H9 (cell line): Measurements from ENCODE around the gene CSNK1A1. TPM values are rescaled to one million over a fixed set of nuclear protein-coding genes. Genes with fewer than 3 reads are reported as not detected.

ENCODE experiments used
- DNase-seq: peaks from one replicate; pipeline ENCODE4 v3.0.0-alpha.2; 2017
- H2AFZ ChIP-seq: one replicate; pipeline ENCODE4 v1.6.1; 2013; ENCODE audit warnings: mild to moderate bottlenecking, low read length, control low read depth, moderate library complexity
- H2AK5ac ChIP-seq: 2 replicates; pipeline ENCODE4 v1.6.1; 2013; ENCODE audit warnings: low read length, control low read depth, mixed read lengths; ENCODE audit not compliant: insufficient read length
- H2BK120ac ChIP-seq: one replicate; pipeline ENCODE4 v1.6.1; 2013; ENCODE audit warnings: low read depth, mild to moderate bottlenecking, low read length, control low read depth, inconsistent platforms; ENCODE audit not compliant: poor library complexity, severe bottlenecking
- H2BK12ac ChIP-seq: 2 replicates; pipeline ENCODE4 v1.6.1; 2013; ENCODE audit warnings: low read length, control low read depth, mixed read lengths, low read depth; ENCODE audit not compliant: insufficient read length
- H2BK15ac ChIP-seq: 2 replicates; pipeline ENCODE4 v1.6.1; 2013; ENCODE audit warnings: low read depth, low read length, control low read depth
- H2BK20ac ChIP-seq: one replicate; pipeline ENCODE4 v1.6.1; 2013; ENCODE audit warnings: low read depth, mild to moderate bottlenecking, low read length, control low read depth, inconsistent platforms; ENCODE audit not compliant: poor library complexity, severe bottlenecking
- H2BK5ac ChIP-seq: 2 replicates; pipeline ENCODE4 v1.6.1; 2013; ENCODE audit warnings: low read length, control low read depth, mixed read lengths; ENCODE audit not compliant: insufficient read length
- H3K14ac ChIP-seq: 2 replicates; pipeline ENCODE4 v1.6.1; 2013; ENCODE audit warnings: low read length, control low read depth; ENCODE audit not compliant: insufficient read depth
- H3K18ac ChIP-seq: 2 replicates; pipeline ENCODE4 v1.6.1; 2013; ENCODE audit warnings: low read depth, mild to moderate bottlenecking, mixed read lengths, low read length, control low read depth; ENCODE audit not compliant: insufficient read length
- H3K23ac ChIP-seq: 2 replicates; pipeline ENCODE4 v1.6.1; 2013; ENCODE audit warnings: low read length, control low read depth, mixed read lengths, low read depth; ENCODE audit not compliant: insufficient read length
- H3K23me2 ChIP-seq: 2 replicates; pipeline ENCODE4 v1.6.1; 2013; ENCODE audit warnings: low read depth, mild to moderate bottlenecking, mixed read lengths, low read length, control low read depth; ENCODE audit not compliant: insufficient read length, poor library complexity, severe bottlenecking
- H3K27ac ChIP-seq: 2 replicates; pipeline ENCODE4 v1.5.1; 2013; ENCODE audit warnings: low read length, control low read depth, mixed read lengths, low read depth; ENCODE audit not compliant: insufficient read length
- H3K27me3 ChIP-seq: 2 replicates; pipeline ENCODE4 v1.6.1; 2013; ENCODE audit warnings: low read length, control low read depth, inconsistent platforms; ENCODE audit not compliant: insufficient read depth
- H3K4ac ChIP-seq: 2 replicates; pipeline ENCODE4 v1.6.1; 2013; ENCODE audit warnings: low read depth, mild to moderate bottlenecking, control low read depth, inconsistent platforms, low read length, moderate library complexity
- H3K4me1 ChIP-seq: 2 replicates; pipeline ENCODE4 v1.6.1; 2013; ENCODE audit warnings: low read length, control low read depth, inconsistent platforms; ENCODE audit not compliant: insufficient read depth
- H3K4me2 ChIP-seq: 2 replicates; pipeline ENCODE4 v1.6.1; 2013; ENCODE audit warnings: low read length, control low read depth, mixed read lengths; ENCODE audit not compliant: insufficient read length, insufficient read depth
- H3K56ac ChIP-seq: 2 replicates; pipeline ENCODE4 v1.6.1; 2013; ENCODE audit warnings: low read depth, mild to moderate bottlenecking, mixed read lengths, low read length, control low read depth; ENCODE audit not compliant: insufficient read length
- H3K79me1 ChIP-seq: 2 replicates; pipeline ENCODE4 v1.6.1; 2013; ENCODE audit warnings: low read depth, mild to moderate bottlenecking, moderate library complexity, low read length, control low read depth, inconsistent platforms; ENCODE audit not compliant: insufficient read depth, poor library complexity, severe bottlenecking
- H3K79me2 ChIP-seq: 2 replicates; pipeline ENCODE4 v1.6.1; 2013; ENCODE audit warnings: low read length, control low read depth, inconsistent platforms; ENCODE audit not compliant: insufficient read depth
- H3K9ac ChIP-seq: 2 replicates; pipeline ENCODE4 v1.6.1; 2013; ENCODE audit warnings: low read length, control low read depth, mixed read lengths; ENCODE audit not compliant: insufficient read length; ENCODE audit errors: extremely low read depth
- H3K9me3 ChIP-seq: one replicate; pipeline ENCODE4 v1.6.1; 2013; ENCODE audit warnings: low read depth, low read length, inconsistent platforms; ENCODE audit not compliant: control insufficient read depth
- H3T11ph ChIP-seq: one replicate; pipeline ENCODE4 v1.6.1; 2013; ENCODE audit warnings: mild to moderate bottlenecking, low read length, control low read depth, inconsistent platforms
- H4K20me1 ChIP-seq: one replicate; pipeline ENCODE4 v1.6.1; 2013; ENCODE audit not compliant: control insufficient read depth, insufficient read length, insufficient read depth
- H4K5ac ChIP-seq: 2 replicates; pipeline ENCODE4 v1.6.1; 2013; ENCODE audit warnings: low read depth, mild to moderate bottlenecking, mixed read lengths, low read length, control low read depth; ENCODE audit not compliant: insufficient read length
- H4K8ac ChIP-seq: replicated peaks from 2 replicates; pipeline ENCODE4 v1.6.1; 2013; ENCODE audit warnings: low read length, control low read depth, mixed read lengths, low read depth; ENCODE audit not compliant: insufficient read length
- H4K91ac ChIP-seq: 2 replicates; pipeline ENCODE4 v1.6.1; 2013; ENCODE audit warnings: low read depth, mild to moderate bottlenecking, moderate library complexity, mixed read lengths, low read length, control low read depth; ENCODE audit not compliant: insufficient read length
- H3K27ac Mint-ChIP-seq, 3 experiments: 2 replicates in 2 of 3; 3 replicates in 1 of 3; pipeline ENCODE4 v1.8.0; 2020 to 2021; ENCODE audit warnings: mixed read lengths in 3 of 3, mild to moderate bottlenecking in 1 of 3, moderate library complexity in 1 of 3
- H3K27me3 Mint-ChIP-seq: 2 replicates; pipeline ENCODE4 v1.8.0; 2021; ENCODE audit warnings: low read depth, mild to moderate bottlenecking, moderate library complexity, mixed read lengths
- H3K36me3 Mint-ChIP-seq, 3 experiments: 2 replicates in 2 of 3; 3 replicates in 1 of 3; pipeline ENCODE4 v1.8.0; 2020 to 2021; ENCODE audit warnings: low read depth in 3 of 3, mixed read lengths in 3 of 3; ENCODE audit not compliant: insufficient read depth in 1 of 3
- H3K4me1 Mint-ChIP-seq, 2 experiments: 2 replicates each; pipeline ENCODE4 v1.8.0; 2020; ENCODE audit warnings: mixed read lengths in 2 of 2
- H3K4me3 Mint-ChIP-seq, 2 experiments: 2 replicates in 1 of 2; 3 replicates in 1 of 2; pipeline ENCODE4 v1.8.0; 2020 to 2021; ENCODE audit warnings: mild to moderate bottlenecking in 2 of 2, mixed read lengths in 2 of 2, moderate library complexity in 1 of 2
- H3K9me3 Mint-ChIP-seq, 2 experiments: 2 replicates in 1 of 2; 3 replicates in 1 of 2; pipeline ENCODE4 v1.8.0; 2020; ENCODE audit warnings: mild to moderate bottlenecking in 2 of 2, mixed read lengths in 2 of 2, moderate library complexity in 1 of 2
- CTCF ChIP-seq: fragments of 200-600 bp; sonication (generic); conservative IDR thresholded peaks from 3 replicates; pipeline ENCODE4 v1.8.0; 2021; ENCODE audit warnings: antibody characterized with exemption, mild to moderate bottlenecking
- WGBS: extraction: QIAGEN DNeasy Blood & Tissue Kit; methylation state at CpG from one replicate; pipeline ENCODE4 v1.1.7; 2013; ENCODE audit warnings: missing lambda C conversion rate, low lambda C conversion rate, mixed read lengths; ENCODE audit not compliant: insufficient read length; ENCODE audit errors: extremely low coverage; 5-methylcytosine and 5-hydroxymethylcytosine counted together
- total RNA-seq: library from RNA; stranded (reverse); gene quantifications from 2 replicates; pipeline ENCODE4 v1.2.1, GENCODE V29; 2021

Gene CSNK1A1
- total RNA-seq, 1 experiment from 2014 or later, result 310 TPM

GRCh38 chr5:149510136-149510535 lies 41.1 kb downstream of the CSNK1A1 start:
- no peaks in the 10 kb centered on the region for H4K20me1 ChIP-seq
- no peak overlapping the region for H2BK120ac ChIP-seq
- no peak overlapping the region for H3K27ac ChIP-seq
- Mint-ChIP-seq H3K9me3 (no peaks in the 10 kb centered on the region), H3K4me1 (peaks cover under 1 to 1% of the 10 kb centered on the region in 2 experiments; a peak in 2 of 4 replicates), H3K4me3 (no peak overlapping the region), H3K36me3 (peaks cover 37 to 83% (median 80%) of the 10 kb centered on the region in 3 experiments), H3K27ac (0 out of 7 replicates have a peak overlapping the region, but pooled peaks of 1 of the 3 experiments have one; percentile 61), H3K27me3 (no peaks in the 10 kb centered on the region)
- no peak overlapping the region for H3K4me2 ChIP-seq
- no CpG with 5 or more reads among the region's 1 CpG for WGBS
- no peaks in the 10 kb centered on the region for H3K27me3 ChIP-seq
- no peak overlapping the region for H2BK20ac ChIP-seq
- no peak for TF ChIP-seq CTCF
- no peak overlapping the region for H4K8ac ChIP-seq
- H3K14ac ChIP-seq, result no peak overlapping the region
- no peaks in the 10 kb centered on the region for H3K9me3 ChIP-seq
- H3K9ac ChIP-seq, result no peak overlapping the region
- no peak overlapping the region for H2BK5ac ChIP-seq
- H3K18ac ChIP-seq, result no peak overlapping the region
- no peak overlapping the region for H2AFZ ChIP-seq
- H2AK5ac ChIP-seq, result no peak overlapping the region
- no peak overlapping the region for H3K23ac ChIP-seq
- H3K4ac ChIP-seq, result no peak overlapping the region
- no peak overlapping the region for H2BK15ac ChIP-seq
- DNase-seq, result no peak
- H3K4me1 ChIP-seq, result no peaks in the 10 kb centered on the region
- H3T11ph ChIP-seq, result no peak overlapping the region
- H4K91ac ChIP-seq, result no peak overlapping the region
- H4K5ac ChIP-seq, result no peak overlapping the region
- H3K23me2 ChIP-seq, result no peaks in the 10 kb centered on the region
- no peaks in the 10 kb centered on the region; the same call in 1 of the 2 replicates for H3K79me2 ChIP-seq
- no peak overlapping the region for H2BK12ac ChIP-seq
- no peaks in the 10 kb centered on the region for H3K79me1 ChIP-seq
- no peak overlapping the region for H3K56ac ChIP-seq
